Upper lobe of left lung (tissue), 6 donors: ENCODE results near the gene ZMYND8. TPM values are rescaled to one million over a fixed set of nuclear protein-coding genes. Genes with fewer than 3 reads are reported as not detected.
A peak's percentile ranks its signal among the peaks of the same experiment; 100 is the strongest.

Source experiments
- ATAC-seq, 2 donors: fragments of 200-7000 bp; cut with Tn5 transposase; one replicate each; pipeline ENCODE4 v1.9.1; 2022; ENCODE audit warnings: mild to moderate bottlenecking in 2 of 2, moderate library complexity in 2 of 2; ENCODE audit not compliant: low FRiP score in 2 of 2
- DNase-seq, 2 donors: peaks; one replicate each; pipeline ENCODE4 v3.0.0-alpha.2; 2019 to 2020
- H3K27ac ChIP-seq, 4 donors: fragments of 200-600 bp; sonication (generic); one replicate each; pipeline ENCODE4 v1.5.1; 2016 to 2019
- H3K27me3 ChIP-seq, 4 donors: fragments of 200-600 bp; sonication (generic); one replicate each; pipeline ENCODE4 v1.5.1; 2017 to 2019
- H3K36me3 ChIP-seq, 4 donors: fragments of 200-600 bp; sonication (generic); one replicate each; pipeline ENCODE4 v1.5.1; 2016 to 2019
- H3K4me1 ChIP-seq, 4 donors: fragments of 200-600 bp; sonication (generic); one replicate each; pipeline ENCODE4 v1.5.1; 2018 to 2019
- H3K4me3 ChIP-seq, 4 donors: fragments of 200-600 bp; sonication (generic); one replicate each; pipeline ENCODE4 v1.5.1; 2017 to 2019; ENCODE audit warnings: mild to moderate bottlenecking in 2 of 4, moderate library complexity in 1 of 4
- H3K9me3 ChIP-seq, 4 donors: fragments of 200-600 bp; sonication (generic); one replicate each; pipeline ENCODE4 v1.5.1; 2018 to 2019
- CTCF ChIP-seq, 6 experiments: fragments of 450-650 bp in 4 of 6; fragments of 200-600 bp in 2 of 6; sonication (generic) in 2 of 6; IDR thresholded peaks; one replicate each; pipeline ENCODE4 v1.5.1; 2016 to 2019; ENCODE audit warnings: antibody characterized with exemption in 6 of 6
- EP300 ChIP-seq, 4 donors: sonication (generic); formaldehyde crosslinking; IDR thresholded peaks; one replicate each; pipeline ENCODE4 v1.5.1; 2017; ENCODE audit warnings: antibody characterized with exemption in 4 of 4, control low read depth in 2 of 4
- POLR2A ChIP-seq, 4 donors: fragments of 450-650 bp; IDR thresholded peaks; one replicate each; pipeline ENCODE4 v1.5.1; 2016 to 2017; ENCODE audit warnings: antibody characterized with exemption in 4 of 4, mild to moderate bottlenecking in 2 of 4
- POLR2AphosphoS5 ChIP-seq, 2 donors: sonication (generic); formaldehyde crosslinking; IDR thresholded peaks; one replicate each; pipeline ENCODE4 v1.5.1; 2017; ENCODE audit warnings: antibody characterized with exemption in 2 of 2
- WGBS, 2 donors: methylation state at CpG; one replicate each; pipeline ENCODE4 v1.1.5; 2017 to 2018; 5-methylcytosine and 5-hydroxymethylcytosine counted together
- total RNA-seq, 6 donors: library from RNA; depleted of rRNA in 4 of 6; stranded (reverse); fragments of >200 nt in 4 of 6; gene quantifications; one replicate each; pipeline versions ENCODE4 v1.1.0 to v1.2.1, GENCODE V29; 2016 to 2021
- donor health status: DM: no; HTN: no; CAD: no; lungs with moderate emphysema.
- donor health status: DM: no; HTN: yes; CAD: no; lungs with severe emphysema.

Gene ZMYND8
- total RNA-seq, 6 donors from 2014 or later, result 24.6 to 120 (median 51.8) TPM

DNA sequence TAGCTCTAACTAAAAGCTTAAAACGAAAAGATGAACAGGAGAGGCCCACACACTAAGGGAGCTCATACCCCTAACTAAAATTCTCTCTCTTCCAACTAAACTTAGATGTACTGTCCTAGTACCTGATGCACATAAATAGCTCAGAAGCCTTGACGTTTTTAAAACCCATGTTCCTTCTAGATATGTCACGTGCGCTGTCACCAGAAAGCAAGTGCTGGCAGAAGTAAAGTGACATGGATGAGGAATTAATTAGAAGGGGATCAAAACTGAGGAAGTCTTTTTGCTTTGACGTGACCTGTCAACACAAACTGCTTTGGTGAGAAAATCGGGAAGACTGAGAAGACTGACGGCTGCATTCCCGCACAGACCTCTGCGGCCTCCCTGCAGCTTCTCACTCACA is 142.5 kb downstream of the ZMYND8 start:
- Histone ChIP-seq H3K4me3 (no peak overlapping the region), H3K27me3 (no peaks in the 10 kb centered on the region), H3K27ac (no peak overlapping the region), H3K9me3 (no peaks in the 10 kb centered on the region), H3K4me1 (no peaks in the 10 kb centered on the region), H3K36me3 (peaks cover 32 to 96% (median 70%) of the 10 kb centered on the region in 4 donors)
- no peak for ATAC-seq
- 94 to 95% methylated on average over 9 of the region's 9 CpGs for WGBS, 2 donors
- TF ChIP-seq POLR2A (IDR thresholded peaks at IDR 0.05) (no peak), EP300 (IDR thresholded peaks at IDR 0.05) (no peak), POLR2AphosphoS5 (IDR thresholded peaks at IDR 0.05) (no peak), CTCF (IDR thresholded peaks at IDR 0.05) (no peak)
- DNase-seq, result no peak

DNA sequence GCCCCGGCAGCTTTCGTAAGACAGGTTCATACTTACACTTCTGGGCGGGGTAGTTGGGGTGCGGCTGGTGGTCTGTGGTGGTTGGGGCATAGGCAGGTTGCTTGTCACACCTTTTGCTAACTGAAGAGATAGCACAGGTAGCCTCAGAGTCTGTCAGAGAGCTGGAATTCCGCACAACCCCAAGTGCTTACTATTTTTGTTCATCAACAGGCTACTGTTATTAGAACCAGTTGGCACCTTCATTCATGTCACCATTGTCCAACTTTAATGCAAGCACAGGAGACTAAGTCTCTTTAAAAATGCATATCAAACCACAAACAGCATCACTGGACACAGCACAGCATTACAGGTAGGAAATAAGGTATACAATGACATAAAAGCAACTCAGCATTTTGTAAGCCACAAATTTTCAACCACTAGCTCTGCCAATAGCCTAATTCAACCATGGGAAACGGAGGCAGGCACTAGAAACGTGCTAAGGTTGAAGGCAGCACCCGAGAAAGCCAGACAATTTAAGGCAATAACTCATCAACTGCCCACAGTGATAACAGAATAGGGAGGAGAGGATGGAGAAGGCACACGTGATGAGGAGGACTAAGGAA is 143.8 kb downstream of the ZMYND8 start:
- Histone ChIP-seq H3K4me1 (no peaks in the 10 kb centered on the region), H3K36me3 (peaks cover 32 to 94% (median 74%) of the 10 kb centered on the region in 4 donors), H3K27me3 (no peaks in the 10 kb centered on the region), H3K9me3 (no peaks in the 10 kb centered on the region), H3K27ac (no peak overlapping the region), H3K4me3 (no peak overlapping the region)
- no peak for TF ChIP-seq POLR2AphosphoS5 (IDR thresholded peaks at IDR 0.05)
- TF ChIP-seq EP300 (IDR thresholded peaks at IDR 0.05), result no peak
- no peak for TF ChIP-seq POLR2A (IDR thresholded peaks at IDR 0.05)
- no peak for TF ChIP-seq CTCF (IDR thresholded peaks at IDR 0.05)
- ATAC-seq (no peak), DNase-seq (no peak)
- WGBS, 2 donors, result 92 to 94% methylated on average over 9 of the region's 9 CpGs

- 96 to 100% methylated on average over 7 of the region's 7 CpGs for WGBS, 2 donors
- no peak for ATAC-seq
Measured at GRCh38 chr20:47211036-47211435, 145.5 kb downstream of the ZMYND8 start.

DNA sequence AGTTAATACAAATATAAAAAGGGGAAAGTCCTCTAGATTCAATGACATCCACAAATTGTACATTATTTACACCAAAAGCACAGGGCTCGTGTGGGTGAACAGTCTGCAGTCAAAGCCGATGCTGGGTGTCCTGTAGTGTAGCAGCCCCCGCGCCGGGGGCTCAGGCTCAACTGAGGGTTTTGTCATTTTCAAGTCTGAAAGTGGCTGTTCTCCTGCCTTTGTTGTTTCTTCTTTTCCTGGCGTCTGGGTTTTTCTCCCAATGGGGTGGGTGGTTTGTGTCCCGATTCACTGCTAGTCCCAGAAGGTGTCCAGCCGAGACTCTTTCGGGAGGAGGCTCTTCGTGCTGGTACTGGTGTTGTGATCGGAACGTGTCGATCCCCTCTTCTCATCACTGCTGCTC is 146.0 kb downstream of the ZMYND8 start:
- no peaks in the 10 kb centered on the region for H3K9me3 ChIP-seq
- no peak overlapping the region for H3K27ac ChIP-seq
- H3K36me3 ChIP-seq, result peaks cover 25 to 73% (median 63%) of the 10 kb centered on the region in 4 donors
- no peak for ATAC-seq
- no peak overlapping the region for H3K4me3 ChIP-seq
- DNase-seq, result peak in 1 of 2 donors; percentile 52
- no peaks in the 10 kb centered on the region for H3K27me3 ChIP-seq
- 97 to 98% methylated on average over 13 of the region's 13 CpGs for WGBS, 2 donors
- no peak for TF ChIP-seq CTCF (IDR thresholded peaks at IDR 0.05)
- no peak for TF ChIP-seq EP300 (IDR thresholded peaks at IDR 0.05)
- TF ChIP-seq POLR2A (IDR thresholded peaks at IDR 0.05), result no peak
- TF ChIP-seq POLR2AphosphoS5 (IDR thresholded peaks at IDR 0.05), result no peak
- no peaks in the 10 kb centered on the region for H3K4me1 ChIP-seq

More at GRCh38 chr20:47211036-47211435, 145.5 kb downstream of the ZMYND8 start:
- no peak overlapping the region for H3K27ac ChIP-seq
- no peaks in the 10 kb centered on the region for H3K4me1 ChIP-seq
- H3K27me3 ChIP-seq, result no peaks in the 10 kb centered on the region
- TF ChIP-seq POLR2AphosphoS5 (IDR thresholded peaks at IDR 0.05) (no peak), POLR2A (IDR thresholded peaks at IDR 0.05) (no peak), CTCF (IDR thresholded peaks at IDR 0.05) (no peak), EP300 (IDR thresholded peaks at IDR 0.05) (no peak)
- DNase-seq, result no peak
- no peaks in the 10 kb centered on the region for H3K9me3 ChIP-seq
- no peak overlapping the region for H3K4me3 ChIP-seq
- peaks cover 28 to 79% (median 66%) of the 10 kb centered on the region in 4 donors for H3K36me3 ChIP-seq

DNA sequence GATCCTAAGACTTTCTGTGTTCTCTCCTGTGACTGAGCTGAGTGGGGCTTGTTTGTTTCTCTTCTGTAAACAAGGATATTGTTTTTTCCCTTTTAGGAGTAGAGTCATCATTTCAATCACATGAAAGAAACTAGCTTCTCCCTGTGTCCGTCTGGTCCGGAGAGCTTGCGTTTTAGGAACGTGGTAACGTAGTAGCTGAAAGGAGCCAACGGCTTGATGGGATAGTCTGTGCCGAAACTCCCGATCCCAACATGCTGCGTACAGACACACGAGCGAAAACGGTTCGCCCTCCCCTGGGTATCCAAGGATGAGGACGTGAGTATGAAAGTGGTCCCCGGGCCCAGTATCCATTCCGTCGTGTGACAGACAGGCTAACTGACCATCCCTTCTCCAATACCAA is 146.5 kb downstream of the ZMYND8 start:
- Histone ChIP-seq H3K4me1 (no peaks in the 10 kb centered on the region), H3K9me3 (no peaks in the 10 kb centered on the region), H3K27ac (no peak overlapping the region), H3K36me3 (peaks cover 25 to 68% (median 60%) of the 10 kb centered on the region in 4 donors), H3K4me3 (no peak overlapping the region), H3K27me3 (no peaks in the 10 kb centered on the region)
- TF ChIP-seq EP300 (IDR thresholded peaks at IDR 0.05), result no peak
- ATAC-seq (no peak), DNase-seq (no peak)
- 93 to 95% methylated on average over 17 of the region's 17 CpGs for WGBS, 2 donors
